GM12892 (cell line): ENCODE data around the gene HRAS.

Source experiments
- POLR2A ChIP-seq: IDR thresholded peaks from 2 replicates; pipeline ENCODE4 v1.6.1; 2011; ENCODE audit warnings: low read depth, low read length, control low read depth
- POLR2AphosphoS5 ChIP-seq: IDR thresholded peaks from 2 replicates; pipeline ENCODE4 v1.6.1; 2011; ENCODE audit warnings: low read depth, low read length, control low read depth
- TAF1 ChIP-seq: IDR thresholded peaks from 2 replicates; pipeline ENCODE4 v1.6.1; 2011; ENCODE audit warnings: low read depth, mild to moderate bottlenecking, control low read depth, low read length, borderline replicate concordance

DNA sequence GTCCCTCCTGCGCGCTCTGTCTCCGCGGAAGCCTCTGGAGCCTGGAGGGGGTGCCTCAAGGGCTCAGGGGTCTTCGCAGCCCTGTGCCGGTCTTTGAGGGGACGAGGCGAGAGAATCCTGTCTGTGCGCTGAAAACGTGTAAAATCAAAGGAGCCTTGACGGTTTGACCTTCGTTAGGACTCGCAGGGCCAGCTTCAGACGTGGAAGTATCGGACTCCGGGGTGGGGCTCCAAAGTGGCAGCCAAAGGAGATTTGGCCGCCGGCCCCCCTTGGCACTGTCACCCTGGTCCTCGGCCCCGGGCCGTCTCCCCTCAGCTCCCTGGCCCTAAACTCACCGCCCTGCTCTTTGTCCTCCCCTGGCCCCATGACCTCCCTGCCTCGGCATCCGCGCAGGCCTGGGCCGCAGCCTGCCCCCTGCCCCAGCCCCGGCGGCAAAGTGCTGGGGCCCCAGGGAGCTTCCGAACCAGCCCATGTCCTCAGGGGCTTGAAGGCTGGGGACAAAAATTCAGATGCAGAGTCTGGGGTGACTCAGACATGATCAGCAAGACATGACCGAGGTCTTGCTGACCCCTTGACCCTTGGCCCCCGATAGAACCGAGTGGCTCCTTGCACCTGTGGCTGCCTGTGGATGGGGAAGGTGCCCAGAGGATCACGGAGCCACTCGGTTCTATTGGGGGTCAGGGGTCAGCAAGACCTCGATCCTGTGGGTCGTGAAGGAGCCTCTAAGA, 33.9 kb upstream of the HRAS start:
- TF ChIP-seq POLR2AphosphoS5 (no peak), POLR2A (no peak), TAF1 (no peak)
